HL-60 (cell line): Measurements from ENCODE around the gene PSMA1.

Source experiments
- DNase-seq, 2 experiments: peaks; one replicate each; pipeline ENCODE4 v3.0.0-alpha.2; 2010 to 2020; ENCODE audit warnings: low read depth in 1 of 2, low spot score in 1 of 2
- H3K27ac ChIP-seq: fragments of 250-450 bp; sonication (Bioruptor Pico); replicated peaks from 2 replicates; pipeline ENCODE4 v1.5.1; 2020; ENCODE audit warnings: mild to moderate bottlenecking, moderate library complexity
- H3K27me3 ChIP-seq: fragments of 250-450 bp; sonication (Bioruptor Pico); 2 replicates; pipeline ENCODE4 v1.5.1; 2021; ENCODE audit warnings: mild to moderate bottlenecking, moderate library complexity; ENCODE audit not compliant: insufficient read depth, poor library complexity, severe bottlenecking
- H3K4me3 ChIP-seq: replicated peaks from 2 replicates; pipeline ENCODE4 v1.5.1; 2011; ENCODE audit warnings: mild to moderate bottlenecking, control low read depth, low read length; ENCODE audit not compliant: insufficient read depth
- CTCF ChIP-seq: IDR thresholded peaks from one replicate; pipeline ENCODE4 v1.5.1; 2011; ENCODE audit warnings: low read length, control low read depth, inconsistent platforms; ENCODE audit not compliant: insufficient read depth
- GABPA ChIP-seq: IDR thresholded peaks from 2 replicates; pipeline ENCODE4 v1.6.1; 2012; ENCODE audit warnings: low read depth
- POLR2AphosphoS5 ChIP-seq: IDR thresholded peaks from 2 replicates; pipeline ENCODE4 v1.6.1; 2012; ENCODE audit warnings: low read depth
- REST ChIP-seq: IDR thresholded peaks from 2 replicates; pipeline ENCODE4 v1.6.1; 2012; ENCODE audit warnings: low read depth; ENCODE audit not compliant: insufficient replicate concordance
- SPI1 ChIP-seq: IDR thresholded peaks from 2 replicates; pipeline ENCODE4 v1.6.1; 2012; ENCODE audit warnings: low read depth, mild to moderate bottlenecking, borderline replicate concordance

Gene PSMA1

GRCh38 chr11:14458377-14458776 lies 61.8 kb downstream of the PSMA1 start:
- no peak for DNase-seq
- H3K27me3 ChIP-seq: no peaks in the 10 kb centered on the region
- H3K27ac ChIP-seq: no peak overlapping the region
- TF ChIP-seq REST: no peak
- no peak for TF ChIP-seq CTCF
- no peak for TF ChIP-seq GABPA
- H3K4me3 ChIP-seq: no peak overlapping the region

- TF ChIP-seq GABPA: no peak
- TF ChIP-seq SPI1: no peak
- TF ChIP-seq REST: no peak
- TF ChIP-seq CTCF: no peak
- TF ChIP-seq POLR2AphosphoS5: no peak
- no peak overlapping the region for H3K27ac ChIP-seq
Measured at GRCh38 chr11:14455648-14456430, 64.3 kb downstream of the PSMA1 start.

More at GRCh38 chr11:14455648-14456430, 64.3 kb downstream of the PSMA1 start:
- H3K4me3 ChIP-seq: no peak overlapping the region
- no peak for DNase-seq
- H3K27me3 ChIP-seq: no peaks in the 10 kb centered on the region
